Tibial nerve (tissue), 4 donors: Measurements from ENCODE around the gene CACNA1B. TPM values are rescaled to one million over a fixed set of nuclear protein-coding genes. Genes with fewer than 3 reads are reported as not detected.

Experiments
- DNase-seq, 2 donors: peaks; one replicate each; pipeline ENCODE4 v3.0.0-alpha.2; 2019; ENCODE audit warnings: low spot score in 2 of 2
- H3K27ac ChIP-seq, 4 donors: fragments of 200-600 bp; sonication (generic) in 3 of 4; one replicate each; pipeline ENCODE4 v1.5.1; 2017 to 2019; ENCODE audit warnings: mild to moderate bottlenecking in 1 of 4
- H3K27me3 ChIP-seq, 2 donors: fragments of 200-600 bp; sonication (generic) in 1 of 2; one replicate each; pipeline versions ENCODE4 v1.5.1 to v1.6.0; 2017 to 2019
- H3K36me3 ChIP-seq, 3 donors: fragments of 200-600 bp; sonication (generic); one replicate each; pipeline ENCODE4 v1.5.1; 2018 to 2019
- H3K4me1 ChIP-seq, 4 donors: fragments of 200-600 bp; sonication (generic) in 3 of 4; one replicate each; pipeline ENCODE4 v1.5.1; 2017 to 2019
- H3K4me3 ChIP-seq, 4 donors: fragments of 200-600 bp; sonication (generic) in 3 of 4; one replicate each; pipeline ENCODE4 v1.5.1; 2017 to 2019; ENCODE audit warnings: mild to moderate bottlenecking in 1 of 4, moderate library complexity in 1 of 4
- H3K9me3 ChIP-seq, 4 donors: fragments of 200-600 bp; sonication (generic) in 3 of 4; one replicate each; pipeline ENCODE4 v1.5.1; 2017 to 2019
- CTCF ChIP-seq, 5 experiments: fragments of 200-600 bp in 3 of 5; fragments of 450-650 bp in 2 of 5; sonication (generic) in 3 of 5; IDR thresholded peaks; one replicate each; pipeline ENCODE4 v1.5.1; 2016 to 2019; ENCODE audit warnings: antibody characterized with exemption in 5 of 5, mild to moderate bottlenecking in 3 of 5, moderate library complexity in 2 of 5
- EP300 ChIP-seq, 2 donors: sonication (generic); formaldehyde crosslinking; IDR thresholded peaks; one replicate each; pipeline ENCODE4 v1.6.1; 2017; ENCODE audit warnings: antibody characterized with exemption in 2 of 2, mild to moderate bottlenecking in 1 of 2
- POLR2A ChIP-seq, 2 donors: fragments of 450-650 bp; IDR thresholded peaks; one replicate each; pipeline ENCODE4 v1.6.1; 2017; ENCODE audit warnings: antibody characterized with exemption in 2 of 2, mild to moderate bottlenecking in 2 of 2, moderate library complexity in 2 of 2
- WGBS, 2 donors: methylation state at CpG; one replicate each; pipeline ENCODE4 v1.1.5; 2018; 5-methylcytosine and 5-hydroxymethylcytosine counted together
- total RNA-seq, 4 donors: library from RNA; depleted of rRNA; stranded (reverse); fragments of >200 nt; gene quantifications; one replicate each; pipeline ENCODE4 v1.1.0, GENCODE V29; 2016

Gene CACNA1B
- total RNA-seq, 4 donors from 2014 or later: under 0.01 TPM; not detected in 2

- no peaks in the 10 kb centered on the region for H3K9me3 ChIP-seq
- H3K4me1 ChIP-seq: no peaks in the 10 kb centered on the region
- no peak for TF ChIP-seq CTCF (IDR thresholded peaks at IDR 0.05)
- no peak for TF ChIP-seq POLR2A (IDR thresholded peaks at IDR 0.05)
- H3K27me3 ChIP-seq: no peaks in the 10 kb centered on the region
- H3K36me3 ChIP-seq: peaks cover 5 to 94% (median 28%) of the 10 kb centered on the region in 3 donors
- WGBS, 2 donors: 94 to 95% methylated on average over 33 to 42 of the region's 44 CpGs
- no peak overlapping the region for H3K27ac ChIP-seq
- DNase-seq: no peak
- H3K4me3 ChIP-seq: no peak overlapping the region
These were observed 44.6 kb upstream of the CACNA1B start for GRCh38 chr9:137832830-137833590.

- Histone ChIP-seq H3K27me3 (no peaks in the 10 kb centered on the region), H3K27ac (no peak overlapping the region), H3K4me1 (no peaks in the 10 kb centered on the region), H3K36me3 (peaks cover 5 to 92% (median 28%) of the 10 kb centered on the region in 3 donors), H3K9me3 (no peaks in the 10 kb centered on the region), H3K4me3 (no peak overlapping the region)
- 95 to 97% methylated on average over 66 to 72 of the region's 73 CpGs for WGBS, 2 donors
- TF ChIP-seq CTCF (IDR thresholded peaks at IDR 0.05) (no peak), POLR2A (IDR thresholded peaks at IDR 0.05) (no peak), EP300 (IDR thresholded peaks at IDR 0.05) (no peak)
- no peak for DNase-seq
These were observed 43.6 kb upstream of the CACNA1B start for GRCh38 chr9:137833721-137834613.

DNA sequence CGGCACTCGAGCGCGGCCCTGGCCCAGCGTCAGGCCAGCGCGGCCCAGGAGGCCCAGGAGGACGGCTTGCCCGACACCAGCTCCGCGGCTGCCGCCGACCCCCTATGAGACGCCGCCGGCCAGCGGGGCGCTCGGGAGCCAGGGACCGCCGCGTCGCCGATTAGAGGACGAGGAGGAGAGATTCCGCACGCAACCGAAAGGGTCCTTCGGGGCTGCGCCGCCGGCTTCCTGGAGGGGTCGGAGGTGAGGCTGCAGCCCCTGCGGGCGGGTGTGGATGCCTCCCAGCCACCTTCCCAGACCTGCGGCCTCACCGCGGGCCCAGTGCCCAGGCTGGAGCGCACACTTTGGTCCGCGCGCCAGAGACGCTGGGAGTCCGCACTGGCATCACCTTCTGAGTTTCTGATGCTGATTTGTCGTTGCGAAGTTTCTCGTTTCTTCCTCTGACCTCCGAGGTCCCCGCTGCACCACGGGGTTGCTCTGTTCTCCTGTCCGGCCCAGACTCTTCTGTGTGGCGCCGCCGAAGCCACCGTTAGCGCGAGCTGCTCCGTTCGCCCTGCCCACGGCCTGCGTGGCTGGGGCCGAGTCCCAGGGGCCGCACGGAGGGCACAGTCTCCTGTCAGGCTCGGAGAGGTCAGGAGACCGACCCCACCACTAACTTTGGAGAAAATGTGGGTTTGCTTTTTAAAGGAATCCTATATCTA is 42.6 kb upstream of the CACNA1B start:
- Histone ChIP-seq H3K27me3 (no peaks in the 10 kb centered on the region), H3K27ac (no peak overlapping the region), H3K36me3 (peaks cover 5 to 84% (median 28%) of the 10 kb centered on the region in 3 donors), H3K9me3 (peaks cover 0 to 4% (median 0%) of the 10 kb centered on the region in 4 donors), H3K4me3 (no peak overlapping the region), H3K4me1 (no peaks in the 10 kb centered on the region)
- no peak for DNase-seq
- TF ChIP-seq CTCF (IDR thresholded peaks at IDR 0.05) (no peak), EP300 (IDR thresholded peaks at IDR 0.05) (no peak), POLR2A (IDR thresholded peaks at IDR 0.05) (no peak)
- WGBS, 2 donors: 96% methylated on average over 32 to 63 of the region's 66 CpGs

- peaks cover 5 to 75% (median 28%) of the 10 kb centered on the region in 3 donors for H3K36me3 ChIP-seq
- no peak for DNase-seq
- no peaks in the 10 kb centered on the region for H3K4me1 ChIP-seq
- no peak overlapping the region for H3K27ac ChIP-seq
- TF ChIP-seq POLR2A (IDR thresholded peaks at IDR 0.05) (no peak), CTCF (IDR thresholded peaks at IDR 0.05) (no peak), EP300 (IDR thresholded peaks at IDR 0.05) (no peak)
- H3K4me3 ChIP-seq: no peak overlapping the region
- peaks cover 0 to 13% (median 0%) of the 10 kb centered on the region in 4 donors for H3K9me3 ChIP-seq
- no peaks in the 10 kb centered on the region for H3K27me3 ChIP-seq
- 88 to 93% methylated on average over 26 to 28 of the region's 28 CpGs for WGBS, 2 donors
These were observed 41.3 kb upstream of the CACNA1B start for GRCh38 chr9:137836151-137836830.
